ENCODE measurements around the gene MAGI1. TPM values are rescaled to one million over a fixed set of nuclear protein-coding genes. Genes with fewer than 3 reads are reported as not detected.
A peak's percentile ranks its signal among the peaks of the same experiment; 100 is the strongest.

The MAGI1 gene
- total and polyA plus RNA-seq, 10 donors: 3.5 to 104 (median 62.3) TPM

GRCh38 chr3:65603631-65604030 lies 435.1 kb downstream of the MAGI1 start:
- Histone ChIP-seq H3K4me1 (no peaks in the 10 kb centered on the region), H3K27me3 (replicated peaks in 1 of 7) (no peaks in the 10 kb centered on the region), H3K4me3 (no peak overlapping the region), H3K27ac (no peak overlapping the region), H3K36me3 (no peaks in the 10 kb centered on the region), H3K9me3 (no peaks in the 10 kb centered on the region)
- WGBS, 5 donors: 82 to 92% (median 86%) methylated on average over 4 of the region's 4 CpGs
- intact Hi-C loops (cut with DNase I; ENCODE audit: low total_unique reads): no loop called here
- TF ChIP-seq POLR2A (IDR thresholded peaks at IDR 0.05) (no peak), POLR2AphosphoS5 (IDR thresholded peaks at IDR 0.05) (no peak)
- TF ChIP-seq, protein P1, sequence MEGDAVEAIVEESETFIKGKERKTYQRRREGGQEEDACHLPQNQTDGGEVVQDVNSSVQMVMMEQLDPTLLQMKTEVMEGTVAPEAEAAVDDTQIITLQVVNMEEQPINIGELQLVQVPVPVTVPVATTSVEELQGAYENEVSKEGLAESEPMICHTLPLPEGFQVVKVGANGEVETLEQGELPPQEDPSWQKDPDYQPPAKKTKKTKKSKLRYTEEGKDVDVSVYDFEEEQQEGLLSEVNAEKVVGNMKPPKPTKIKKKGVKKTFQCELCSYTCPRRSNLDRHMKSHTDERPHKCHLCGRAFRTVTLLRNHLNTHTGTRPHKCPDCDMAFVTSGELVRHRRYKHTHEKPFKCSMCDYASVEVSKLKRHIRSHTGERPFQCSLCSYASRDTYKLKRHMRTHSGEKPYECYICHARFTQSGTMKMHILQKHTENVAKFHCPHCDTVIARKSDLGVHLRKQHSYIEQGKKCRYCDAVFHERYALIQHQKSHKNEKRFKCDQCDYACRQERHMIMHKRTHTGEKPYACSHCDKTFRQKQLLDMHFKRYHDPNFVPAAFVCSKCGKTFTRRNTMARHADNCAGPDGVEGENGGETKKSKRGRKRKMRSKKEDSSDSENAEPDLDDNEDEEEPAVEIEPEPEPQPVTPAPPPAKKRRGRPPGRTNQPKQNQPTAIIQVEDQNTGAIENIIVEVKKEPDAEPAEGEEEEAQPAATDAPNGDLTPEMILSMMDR (IDR thresholded peaks at IDR 0.05 in 8 of 11, conservative IDR thresholded peaks at IDR 0.05 in 3 of 11): no peak
- no peak for DNase-seq

GRCh38 chr3:65600888-65601287 lies 437.8 kb downstream of the MAGI1 start:
- Histone ChIP-seq H3K36me3 (no peaks in the 10 kb centered on the region), H3K4me3 (no peak overlapping the region), H3K27me3 (replicated peaks in 1 of 7) (peaks cover 0 to 26% (median 0%) of the 10 kb centered on the region in 7 donors), H3K4me1 (peaks cover 0 to 23% (median 4%) of the 10 kb centered on the region in 6 donors), H3K27ac (no peak overlapping the region), H3K9me3 (no peaks in the 10 kb centered on the region)
- 81 to 90% (median 83%) methylated on average over 2 of the region's 2 CpGs for WGBS, 5 donors
- TF ChIP-seq POLR2AphosphoS5 (IDR thresholded peaks at IDR 0.05) (no peak), POLR2A (IDR thresholded peaks at IDR 0.05) (no peak)
- TF ChIP-seq, protein P1 (IDR thresholded peaks at IDR 0.05 in 8 of 11, conservative IDR thresholded peaks at IDR 0.05 in 3 of 11): no peak
- intact Hi-C loops (cut with DNase I; ENCODE audit: low total_unique reads): no loop called here
- DNase-seq: no peak

DNA sequence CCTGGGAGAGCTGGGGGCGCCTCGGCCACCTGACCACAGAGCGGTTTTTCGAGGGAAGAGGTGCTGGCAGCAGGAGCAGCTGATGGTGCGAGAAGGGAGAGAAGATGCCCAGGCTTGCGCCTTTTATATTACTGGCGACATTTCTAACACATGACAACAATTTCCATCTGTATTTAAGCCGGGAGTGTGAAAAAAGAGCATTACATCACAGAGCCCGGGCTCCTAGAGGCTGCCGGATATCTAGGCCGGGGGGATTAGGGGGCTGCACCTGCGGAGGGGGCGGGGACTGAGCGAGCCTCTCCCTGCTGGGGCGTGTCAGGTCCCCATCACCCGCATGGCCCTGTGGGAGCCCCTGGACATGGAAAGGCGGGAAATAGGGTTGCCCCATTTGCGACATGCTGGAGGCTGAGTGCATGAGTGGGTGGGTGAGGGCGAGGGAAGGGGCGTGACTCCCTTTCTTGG lies 440.7 kb downstream of the MAGI1 start:
- no peak for DNase-seq
- TF ChIP-seq POLR2A (IDR thresholded peaks at IDR 0.05): no peak
- TF ChIP-seq, protein P1 (IDR thresholded peaks at IDR 0.05 in 8 of 11, conservative IDR thresholded peaks at IDR 0.05 in 3 of 11): no peak
- TF ChIP-seq POLR2AphosphoS5 (IDR thresholded peaks at IDR 0.05): no peak
- Histone ChIP-seq H3K4me1 (peaks cover 0 to 23% (median 4%) of the 10 kb centered on the region in 6 donors), H3K27me3 (replicated peaks in 1 of 7) (peaks cover 0 to 26% (median 0%) of the 10 kb centered on the region in 7 donors), H3K27ac (no peak overlapping the region), H3K4me3 (peak overlapping the region in 1 of 8 donors; percentile 31), H3K9me3 (no peaks in the 10 kb centered on the region), H3K36me3 (no peaks in the 10 kb centered on the region)
- WGBS, 5 donors: 12 to 28% (median 22%) methylated on average over 18 to 20 of the region's 20 CpGs
- intact Hi-C loops (cut with DNase I; ENCODE audit: low total_unique reads): no loop called here

DNA sequence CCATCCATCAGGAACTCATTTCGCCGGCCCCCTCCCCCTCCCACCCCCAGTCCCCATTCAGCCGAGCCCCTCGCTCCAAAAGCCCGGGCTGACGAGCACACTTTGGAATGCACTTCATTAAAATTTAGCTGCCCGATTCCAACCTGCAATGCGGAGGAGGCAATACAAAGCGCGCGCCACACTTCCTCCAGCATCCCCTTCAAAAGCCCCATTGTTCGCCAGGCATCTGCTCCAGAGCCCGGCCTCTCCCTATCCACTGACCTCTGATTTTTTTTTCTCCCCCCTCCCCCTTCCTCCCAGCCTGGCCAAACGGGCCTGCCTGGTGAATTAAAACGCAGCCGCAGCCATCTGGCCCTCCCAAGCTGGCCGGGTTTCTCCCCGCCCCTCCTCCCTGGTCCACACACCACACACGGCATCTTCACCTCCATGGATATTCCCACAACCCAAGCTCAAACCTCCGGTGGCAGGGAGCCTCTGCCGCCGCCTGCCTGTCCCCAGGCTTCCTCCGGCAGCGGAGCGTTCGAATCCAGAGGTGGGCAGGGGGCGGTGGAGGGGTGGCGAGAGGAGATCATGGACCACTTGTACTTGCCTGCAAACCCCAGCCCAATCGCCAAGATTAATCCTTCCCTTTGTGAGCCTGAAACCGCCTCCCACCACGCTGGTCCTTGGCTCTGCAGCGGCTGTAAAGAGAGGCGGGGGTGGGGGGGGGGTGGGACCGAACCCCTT lies 441.3 kb downstream of the MAGI1 start:
- 8 to 11% (median 9%) methylated on average over 34 of the region's 34 CpGs for WGBS, 5 donors
- Histone ChIP-seq H3K4me1 (peaks cover 0 to 23% (median 4%) of the 10 kb centered on the region in 6 donors), H3K4me3 (peak overlapping the region in 1 of 8 donors; percentile 31), H3K27me3 (replicated peaks in 1 of 7) (peaks cover 0 to 26% (median 0%) of the 10 kb centered on the region in 7 donors), H3K27ac (no peak overlapping the region), H3K9me3 (no peaks in the 10 kb centered on the region), H3K36me3 (no peaks in the 10 kb centered on the region)
- intact Hi-C loops (cut with DNase I; ENCODE audit: low total_unique reads): no loop called here
- no peak for DNase-seq
- TF ChIP-seq, protein P1 (IDR thresholded peaks at IDR 0.05 in 8 of 11, conservative IDR thresholded peaks at IDR 0.05 in 3 of 11): no peak
- TF ChIP-seq POLR2A (IDR thresholded peaks at IDR 0.05) (no peak), POLR2AphosphoS5 (IDR thresholded peaks at IDR 0.05) (no peak)
